Panc1 (cell line): ENCODE measurements around the gene HLA-DQA1.

ENCODE experiments used
- POLR2AphosphoS5 ChIP-seq: IDR thresholded peaks from 2 replicates; pipeline ENCODE4 v1.6.1; 2012; ENCODE audit warnings: mild to moderate bottlenecking, low read depth, low read length, moderate library complexity
- SIN3A ChIP-seq: IDR thresholded peaks from 2 replicates; pipeline ENCODE4 v1.6.1; 2012; ENCODE audit warnings: low read depth, mild to moderate bottlenecking, low read length, moderate library complexity, borderline replicate concordance; ENCODE audit not compliant: insufficient read depth
- TCF7L2 ChIP-seq: IDR thresholded peaks from 2 replicates; pipeline ENCODE4 v1.6.1; 2011; ENCODE audit warnings: mild to moderate bottlenecking, low read depth, low read length, inconsistent platforms
- TF ChIP-seq, protein P1 (sequence below): fragments of 450-650 bp; IDR thresholded peaks from 2 replicates; pipeline ENCODE4 v1.5.1; 2017; ENCODE audit warnings: mild to moderate bottlenecking

GRCh38 chr6:32669893-32670292 lies 32.7 kb downstream of the HLA-DQA1 start:
- TF ChIP-seq, protein P1, sequence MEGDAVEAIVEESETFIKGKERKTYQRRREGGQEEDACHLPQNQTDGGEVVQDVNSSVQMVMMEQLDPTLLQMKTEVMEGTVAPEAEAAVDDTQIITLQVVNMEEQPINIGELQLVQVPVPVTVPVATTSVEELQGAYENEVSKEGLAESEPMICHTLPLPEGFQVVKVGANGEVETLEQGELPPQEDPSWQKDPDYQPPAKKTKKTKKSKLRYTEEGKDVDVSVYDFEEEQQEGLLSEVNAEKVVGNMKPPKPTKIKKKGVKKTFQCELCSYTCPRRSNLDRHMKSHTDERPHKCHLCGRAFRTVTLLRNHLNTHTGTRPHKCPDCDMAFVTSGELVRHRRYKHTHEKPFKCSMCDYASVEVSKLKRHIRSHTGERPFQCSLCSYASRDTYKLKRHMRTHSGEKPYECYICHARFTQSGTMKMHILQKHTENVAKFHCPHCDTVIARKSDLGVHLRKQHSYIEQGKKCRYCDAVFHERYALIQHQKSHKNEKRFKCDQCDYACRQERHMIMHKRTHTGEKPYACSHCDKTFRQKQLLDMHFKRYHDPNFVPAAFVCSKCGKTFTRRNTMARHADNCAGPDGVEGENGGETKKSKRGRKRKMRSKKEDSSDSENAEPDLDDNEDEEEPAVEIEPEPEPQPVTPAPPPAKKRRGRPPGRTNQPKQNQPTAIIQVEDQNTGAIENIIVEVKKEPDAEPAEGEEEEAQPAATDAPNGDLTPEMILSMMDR, result no peak
- no peak for TF ChIP-seq POLR2AphosphoS5
- TF ChIP-seq SIN3A, result no peak
- no peak for TF ChIP-seq TCF7L2
